Raji (cell line): ENCODE measurements around the gene SMYD4.

Experiments used
- POLR2A ChIP-seq: IDR thresholded peaks from 2 replicates; pipeline ENCODE4 v1.6.1; 2011; ENCODE audit warnings: low read depth, low read length, control low read depth; ENCODE audit not compliant: insufficient read depth

The SMYD4 gene

DNA sequence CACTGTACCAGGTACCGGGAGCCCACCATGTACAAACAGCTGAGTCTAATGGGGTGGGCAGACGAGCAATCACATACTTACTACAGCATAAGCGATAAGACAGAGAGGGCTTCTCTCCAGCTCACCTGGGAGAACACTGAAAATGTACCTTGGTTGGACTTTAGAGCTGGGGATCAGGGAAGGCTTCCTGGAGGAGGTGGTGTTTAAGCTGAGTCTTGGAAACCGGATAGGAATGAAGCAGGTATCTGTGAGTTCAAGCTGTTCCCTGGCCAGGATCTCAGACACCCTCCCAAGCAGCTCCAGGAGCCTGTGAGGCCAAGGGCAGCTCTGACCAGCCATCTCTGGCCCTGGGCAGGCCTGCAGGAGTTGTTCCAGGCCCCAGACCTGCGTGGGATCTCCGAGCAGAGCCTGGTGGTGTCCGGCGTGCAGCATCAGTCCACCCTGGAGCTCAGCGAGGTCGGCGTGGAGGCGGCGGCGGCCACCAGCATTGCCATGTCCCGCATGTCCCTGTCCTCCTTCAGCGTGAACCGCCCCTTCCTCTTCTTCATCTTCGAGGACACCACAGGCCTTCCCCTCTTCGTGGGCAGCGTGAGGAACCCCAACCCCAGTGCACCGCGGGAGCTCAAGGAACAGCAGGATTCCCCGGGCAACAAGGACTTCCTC lies 75.8 kb downstream of the SMYD4 start:
- no peak for TF ChIP-seq POLR2A

DNA sequence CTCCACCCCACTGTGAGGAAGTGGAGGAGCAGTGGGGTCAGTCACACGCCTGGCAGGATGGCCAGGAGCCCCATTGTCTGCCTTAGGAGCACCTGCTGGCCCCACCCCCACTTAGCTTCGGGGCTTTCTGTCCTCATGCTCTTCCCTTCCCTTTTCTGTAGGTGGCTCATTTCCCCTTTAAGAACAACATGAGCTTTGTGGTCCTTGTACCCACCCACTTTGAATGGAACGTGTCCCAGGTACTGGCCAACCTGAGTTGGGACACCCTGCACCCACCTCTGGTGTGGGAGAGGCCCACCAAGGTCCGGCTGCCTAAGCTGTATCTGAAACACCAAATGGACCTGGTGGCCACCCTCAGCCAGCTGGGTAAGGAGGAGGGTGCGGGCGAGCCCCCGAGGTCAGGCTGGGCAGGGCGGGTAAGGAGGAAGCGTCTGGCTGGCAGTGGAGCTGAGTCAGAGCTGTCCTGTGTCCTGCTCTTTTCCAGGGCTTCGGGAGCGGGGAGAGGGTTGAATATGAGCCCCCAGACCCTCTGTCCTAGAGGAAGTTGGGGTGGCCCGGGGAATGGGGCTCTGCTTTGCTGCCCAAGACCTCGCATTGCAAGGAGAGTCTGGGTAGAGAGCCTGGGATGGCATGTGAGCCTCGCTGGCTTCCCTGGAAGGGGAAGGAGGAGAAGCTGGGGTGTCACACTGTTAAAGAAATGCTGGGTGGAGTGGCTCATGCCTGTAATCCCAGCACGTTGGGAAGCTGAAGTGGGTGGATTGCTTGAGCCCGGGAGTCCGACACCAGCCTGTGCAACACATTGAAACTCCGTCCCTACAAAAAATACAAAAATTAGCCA lies 77.1 kb downstream of the SMYD4 start:
- no peak for TF ChIP-seq POLR2A

DNA sequence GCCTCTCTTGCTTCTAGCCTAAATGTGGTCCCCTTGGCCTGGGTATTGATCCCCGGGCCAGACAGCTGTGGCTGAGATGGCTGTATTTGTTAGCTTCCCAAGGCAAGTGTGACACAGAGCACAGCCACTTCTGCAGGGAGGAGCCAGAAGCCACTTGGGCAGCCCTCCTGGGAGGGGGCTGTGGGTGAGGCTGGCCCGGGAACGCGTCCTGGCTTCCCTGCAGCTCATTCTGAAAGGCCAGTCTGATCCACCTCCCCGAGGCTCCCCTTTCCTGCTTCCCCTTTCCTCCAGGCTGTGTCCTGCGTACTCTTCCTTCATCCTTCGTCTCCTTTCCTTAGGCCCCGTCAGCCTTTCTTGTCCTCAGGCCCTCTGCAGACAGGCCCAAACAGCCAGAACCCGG lies 79.1 kb downstream of the SMYD4 start:
- TF ChIP-seq POLR2A, result no peak

DNA sequence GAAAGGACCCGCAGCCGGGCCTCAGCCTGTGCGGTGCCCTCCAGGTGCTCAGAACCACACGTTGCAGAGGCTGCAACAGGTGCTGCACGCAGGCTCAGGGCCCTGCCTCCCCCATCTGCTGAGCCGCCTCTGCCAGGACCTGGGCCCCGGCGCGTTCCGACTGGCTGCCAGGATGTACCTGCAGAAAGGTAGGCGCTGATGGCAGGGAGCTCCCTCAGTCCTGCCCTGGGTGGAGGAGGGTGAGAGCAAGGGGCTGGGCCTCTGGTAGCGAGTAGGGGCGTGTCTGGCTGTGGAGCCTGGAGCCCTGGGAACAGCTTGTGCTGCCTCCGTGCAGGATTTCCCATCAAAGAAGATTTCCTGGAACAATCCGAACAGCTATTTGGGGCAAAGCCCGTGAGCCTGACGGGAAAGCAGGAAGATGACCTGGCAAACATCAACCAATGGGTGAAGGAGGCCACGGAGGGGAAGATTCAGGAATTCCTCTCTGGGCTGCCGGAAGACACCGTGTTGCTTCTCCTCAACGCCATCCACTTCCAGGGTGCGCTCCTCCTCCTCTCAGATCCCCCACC lies 82.6 kb downstream of the SMYD4 start:
- TF ChIP-seq POLR2A, result no peak

DNA sequence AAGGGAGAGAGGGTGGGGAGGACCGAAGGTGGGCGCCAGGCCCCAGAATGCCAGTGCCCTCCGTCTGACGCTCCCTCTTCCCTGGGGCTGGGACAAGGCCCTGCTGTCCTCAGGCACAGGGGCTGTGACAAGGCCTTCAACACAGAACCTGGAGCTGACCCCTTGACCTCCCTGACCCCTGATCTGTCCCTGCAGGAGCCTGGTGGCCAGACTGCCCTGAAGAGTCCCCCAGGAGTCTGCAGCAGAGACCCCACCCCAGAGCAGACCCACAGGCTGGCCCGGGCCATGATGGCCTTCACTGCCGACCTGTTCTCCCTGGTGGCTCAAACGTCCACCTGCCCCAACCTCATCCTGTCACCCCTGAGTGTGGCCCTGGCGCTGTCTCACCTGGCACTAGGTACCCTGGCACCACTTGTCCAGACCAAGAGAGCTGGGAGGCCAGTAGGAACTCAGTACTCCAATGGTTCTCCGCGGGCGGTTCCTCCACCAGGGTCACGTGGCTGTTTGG lies 84.1 kb downstream of the SMYD4 start:
- no peak for TF ChIP-seq POLR2A

DNA sequence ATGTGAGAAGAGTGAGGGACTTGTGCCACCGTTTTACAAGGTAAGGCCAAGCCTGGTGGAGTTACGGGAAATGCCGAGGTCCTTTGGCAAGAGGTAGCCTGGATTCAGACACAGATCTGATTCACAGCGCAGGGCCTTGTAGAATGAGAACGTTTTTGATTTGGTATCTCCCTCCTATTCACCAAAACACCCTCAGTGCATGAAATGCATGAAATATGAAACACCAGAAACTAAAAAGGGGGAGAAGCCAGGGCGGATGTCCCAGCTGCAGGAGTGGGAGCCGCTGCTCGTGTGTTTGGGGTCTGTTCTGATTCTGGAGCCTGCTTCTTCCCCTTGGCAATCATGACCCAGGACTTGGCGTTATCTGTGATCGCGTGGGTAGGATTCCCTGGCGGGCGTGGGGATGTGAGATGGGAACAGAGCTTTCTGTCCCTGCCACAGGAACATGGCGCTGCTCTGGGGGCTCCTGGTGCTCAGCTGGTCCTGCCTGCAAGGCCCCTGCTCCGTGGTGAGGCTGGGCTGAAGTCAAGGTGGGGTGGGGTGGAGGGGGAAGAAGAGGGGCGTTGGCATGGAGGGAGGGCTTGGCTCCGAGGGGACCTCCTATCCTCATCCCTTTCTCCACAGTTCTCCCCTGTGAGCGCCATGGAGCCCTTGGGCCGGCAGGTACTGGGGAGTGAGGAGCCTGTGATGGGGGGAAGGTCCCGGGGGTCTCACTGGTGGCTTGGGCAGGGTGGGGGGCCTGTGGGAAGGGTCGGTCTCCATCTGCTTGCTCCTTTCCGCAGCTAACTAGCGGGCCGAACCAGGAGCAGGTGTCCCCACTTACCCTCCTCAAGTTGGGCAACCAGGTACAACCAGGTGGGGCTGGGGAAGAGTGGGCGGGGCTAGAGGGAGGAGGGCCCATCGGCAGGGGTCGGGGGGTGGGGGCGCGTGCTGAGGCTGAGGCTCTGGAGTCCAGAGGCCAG lies 84.9 kb downstream of the SMYD4 start:
- TF ChIP-seq POLR2A, result no peak

DNA sequence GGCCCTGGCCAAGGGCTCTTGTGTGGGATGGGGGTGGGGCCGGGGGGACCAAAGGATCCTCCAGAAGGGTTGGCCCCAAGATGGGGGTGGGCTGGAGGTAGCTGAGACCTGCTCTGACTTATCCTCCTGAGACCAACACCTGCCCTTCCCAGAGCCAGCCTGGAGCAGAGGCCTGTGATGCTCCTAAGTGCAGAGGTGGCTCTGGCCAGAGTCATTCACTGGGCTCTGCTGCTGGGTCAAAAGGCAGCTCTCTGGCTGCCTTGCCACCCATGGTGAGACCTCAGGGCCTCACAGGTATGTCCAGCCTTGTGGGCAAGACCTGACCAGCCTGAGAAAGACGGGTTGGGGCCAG lies 86.6 kb downstream of the SMYD4 start:
- no peak for TF ChIP-seq POLR2A

DNA sequence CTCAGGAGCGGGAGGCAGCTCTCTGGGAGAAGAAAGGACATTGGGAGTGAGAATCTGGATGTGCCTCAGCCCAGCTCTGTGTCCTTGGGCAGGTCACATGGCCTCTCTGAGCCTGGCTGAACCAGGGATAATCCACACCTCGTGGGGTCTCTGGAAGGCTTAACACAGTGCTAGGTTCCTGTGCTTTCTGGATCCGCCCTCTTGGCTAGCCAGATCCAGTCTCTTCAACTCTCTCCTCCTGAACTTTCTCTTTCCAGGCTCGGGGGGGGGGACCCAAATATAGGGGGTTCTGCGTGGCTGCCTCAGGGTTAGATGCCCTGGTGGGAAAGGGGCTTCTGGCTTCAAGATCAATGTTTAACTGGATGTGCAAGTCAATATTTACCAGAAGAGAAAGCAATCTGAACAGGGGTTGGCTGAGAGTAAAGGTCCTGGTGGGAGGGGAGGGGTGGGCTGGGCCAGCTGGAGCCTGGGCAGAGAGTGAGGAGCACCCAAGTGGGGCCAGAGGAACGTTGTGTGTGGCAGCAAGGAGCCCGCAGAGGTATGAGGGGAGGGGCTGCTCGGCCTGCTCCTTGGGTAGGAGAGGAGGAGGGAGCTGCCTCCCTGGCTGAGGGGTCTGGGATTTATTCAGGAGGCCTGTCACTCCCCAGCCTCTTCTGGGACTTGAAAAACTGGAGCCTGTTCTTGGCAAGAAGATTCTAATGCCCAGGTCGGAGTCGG lies 87.2 kb downstream of the SMYD4 start, which contains the start of gene SERPINF2:
Gene SERPINF2 (plus strand): TSS at position 501 of the 717 bp plus-strand sequence. CDS start 2,125 bp downstream, outside the sequence.
- TF ChIP-seq POLR2A, result no peak

DNA sequence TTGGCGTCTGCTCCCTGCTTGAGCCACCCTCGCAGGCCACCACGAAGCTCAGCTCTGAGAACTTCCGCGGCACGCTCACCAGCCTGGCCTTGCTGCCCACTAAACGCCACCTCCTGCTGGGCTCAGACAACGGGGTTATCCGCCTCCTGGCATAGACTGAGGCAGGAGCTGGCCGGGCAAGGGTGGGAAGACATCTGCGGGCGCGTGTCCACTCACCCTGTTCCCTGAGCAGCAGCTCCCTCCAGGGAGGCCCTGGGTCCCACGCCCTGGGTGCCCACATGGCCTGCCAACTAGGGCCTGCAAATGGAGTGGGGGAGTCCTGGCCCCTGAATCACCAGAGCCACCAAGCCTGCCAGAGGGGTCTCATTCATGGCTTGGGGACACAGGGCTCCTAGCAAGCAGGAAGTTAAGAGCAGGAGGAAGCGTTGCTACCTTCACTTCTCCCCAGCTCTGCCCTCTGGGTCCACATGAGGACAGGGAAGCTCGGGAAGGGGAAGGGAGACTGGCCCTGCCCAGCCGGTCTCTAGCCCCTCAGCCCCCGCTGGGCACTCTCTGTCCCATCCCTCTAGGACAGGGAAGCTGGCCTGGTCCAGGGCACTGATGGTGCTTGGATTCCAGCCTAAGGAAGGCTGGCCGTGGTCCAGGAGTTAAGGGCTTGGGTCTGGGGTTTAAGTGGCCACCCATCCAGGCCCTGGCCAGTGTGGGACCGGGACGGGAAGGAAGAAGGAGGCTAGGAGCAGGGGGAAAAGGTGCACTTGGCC lies 92.0 kb downstream of the SMYD4 start:
- no peak for TF ChIP-seq POLR2A

DNA sequence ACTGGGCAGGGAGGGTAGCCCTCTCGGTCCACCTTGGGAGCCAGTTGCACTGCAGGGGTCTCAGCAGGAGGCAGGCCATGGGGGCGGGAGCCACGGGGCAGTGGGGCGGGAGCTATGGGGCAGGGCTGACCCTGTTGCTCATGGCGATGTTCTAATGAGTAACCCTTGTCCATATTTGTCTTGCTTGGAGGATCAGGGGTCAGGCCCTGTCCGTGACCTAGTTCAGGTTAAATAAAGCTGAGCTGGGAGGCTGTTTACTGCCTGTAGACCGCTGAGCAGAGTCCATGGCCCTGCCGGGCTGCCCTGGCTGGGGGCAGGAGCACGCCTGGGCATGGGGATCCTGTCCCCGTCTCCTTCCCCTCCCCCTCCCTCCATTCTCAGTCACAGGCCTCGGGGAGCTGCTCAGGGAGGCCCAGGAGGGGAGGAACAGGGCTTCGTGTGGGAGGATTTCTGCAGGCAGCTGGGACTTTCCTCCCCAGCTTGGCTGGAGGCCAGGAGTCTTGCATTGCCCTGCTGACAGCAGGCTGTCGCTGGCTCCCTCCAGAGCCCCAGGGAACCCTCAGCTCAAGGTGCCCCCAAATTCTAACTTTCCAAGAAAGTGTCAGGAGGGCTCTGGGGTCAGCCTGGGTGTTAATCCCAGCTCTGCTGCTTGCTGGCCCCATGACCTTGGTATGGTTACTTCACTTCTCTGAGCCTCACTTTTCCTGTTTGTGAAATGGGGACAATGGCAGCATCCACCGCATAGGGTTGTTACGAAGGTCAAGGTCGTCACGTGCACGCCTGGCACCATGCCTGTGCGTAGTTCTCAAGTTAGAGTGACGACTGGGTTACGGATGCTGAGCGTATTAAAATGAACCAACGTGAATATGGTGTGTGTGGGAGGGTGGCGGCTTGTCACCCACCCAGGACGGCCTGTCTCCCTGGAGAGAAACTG lies 93.1 kb downstream of the SMYD4 start:
- no peak for TF ChIP-seq POLR2A

DNA sequence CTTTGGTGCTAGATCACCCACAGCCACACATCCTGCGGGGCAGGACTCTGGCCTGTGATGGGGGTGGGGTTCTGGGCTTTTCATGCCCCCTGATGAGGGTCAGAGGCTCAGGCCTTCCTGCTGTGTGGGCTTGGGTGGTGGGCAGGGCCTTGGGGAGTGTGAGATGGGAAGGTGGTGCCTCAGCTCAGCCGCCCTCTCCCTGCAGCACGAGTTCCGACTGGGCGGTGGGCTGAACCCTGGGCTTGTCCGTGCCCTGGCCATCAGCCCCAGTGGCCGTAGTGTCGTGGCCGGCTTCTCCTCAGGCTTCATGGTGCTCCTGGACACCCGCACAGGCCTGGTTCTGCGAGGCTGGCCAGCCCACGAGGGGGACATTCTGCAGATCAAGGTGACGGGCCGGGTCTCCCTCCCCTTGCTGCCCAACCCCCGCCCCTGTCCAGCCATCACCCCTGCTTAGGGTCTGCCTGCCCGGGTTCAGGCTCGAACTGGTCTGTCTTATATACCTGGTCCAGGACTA lies 93.8 kb downstream of the SMYD4 start:
- TF ChIP-seq POLR2A, result no peak

DNA sequence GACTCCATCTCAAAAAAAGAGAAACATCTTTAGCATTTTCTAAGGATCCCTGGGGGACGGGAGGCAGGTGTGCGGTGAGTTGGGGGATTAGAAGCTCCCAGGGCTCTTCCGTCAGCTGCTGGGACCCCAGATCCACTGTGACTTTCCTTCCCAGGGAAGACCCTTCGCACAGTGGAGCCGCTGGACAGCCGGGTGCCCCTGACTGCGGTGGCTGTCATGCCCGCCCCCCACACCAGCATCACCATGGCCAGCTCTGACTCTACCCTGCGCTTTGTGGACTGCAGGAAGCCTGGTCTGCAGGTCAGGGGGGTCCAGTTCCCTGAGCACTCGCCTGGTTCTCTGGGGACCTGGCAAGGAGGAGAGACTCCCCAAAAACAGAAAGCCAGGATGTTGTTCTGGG lies 94.3 kb downstream of the SMYD4 start:
- no peak for TF ChIP-seq POLR2A
